GM23248 (cell line): Measurements from ENCODE around the gene OR6K3.

ENCODE experiments used
- EZH2 ChIP-seq: fragments of 200-600 bp; sonication (generic); IDR thresholded peaks from 2 replicates; pipeline ENCODE4 v1.6.1; 2018; ENCODE audit warnings: antibody characterized with exemption, mild to moderate bottlenecking; ENCODE audit not compliant: insufficient read depth, poor library complexity, severe bottlenecking
- EZH2phosphoT487 ChIP-seq: fragments of 200-600 bp; sonication (generic); IDR thresholded peaks from 2 replicates; pipeline ENCODE4 v1.6.1; 2018; ENCODE audit warnings: antibody characterized with exemption, moderate library complexity, mild to moderate bottlenecking, low read depth; ENCODE audit not compliant: insufficient read depth

GRCh38 chr1:158716335-158716734, 4.2 kb downstream of the OR6K3 start:
- TF ChIP-seq EZH2 (no peak), EZH2phosphoT487 (no peak)
